Esophagus muscularis mucosa (tissue), 4 donors: Measurements from ENCODE around the gene KPNA5.

Experiments used
- EP300 ChIP-seq: sonication (generic); formaldehyde crosslinking; IDR thresholded peaks from one replicate; pipeline ENCODE4 v1.6.1; 2017; ENCODE audit warnings: antibody characterized with exemption
- POLR2A ChIP-seq: fragments of 450-650 bp; IDR thresholded peaks from one replicate; pipeline ENCODE4 v1.6.1; 2017; ENCODE audit warnings: antibody characterized with exemption, moderate library complexity, mild to moderate bottlenecking, low read depth
- POLR2AphosphoS5 ChIP-seq, 2 donors: sonication (generic); formaldehyde crosslinking; IDR thresholded peaks; one replicate each; pipeline ENCODE4 v1.6.1; 2017; ENCODE audit warnings: antibody characterized with exemption in 2 of 2
- TF ChIP-seq, protein P1 (sequence below), 3 experiments: fragments of 200-600 bp in 2 of 3; fragments of 450-650 bp in 1 of 3; sonication (generic) in 2 of 3; IDR thresholded peaks; one replicate each; pipeline ENCODE4 v1.5.1; 2017 to 2019; ENCODE audit warnings: antibody characterized with exemption in 3 of 3, mild to moderate bottlenecking in 2 of 3, moderate library complexity in 1 of 3

DNA sequence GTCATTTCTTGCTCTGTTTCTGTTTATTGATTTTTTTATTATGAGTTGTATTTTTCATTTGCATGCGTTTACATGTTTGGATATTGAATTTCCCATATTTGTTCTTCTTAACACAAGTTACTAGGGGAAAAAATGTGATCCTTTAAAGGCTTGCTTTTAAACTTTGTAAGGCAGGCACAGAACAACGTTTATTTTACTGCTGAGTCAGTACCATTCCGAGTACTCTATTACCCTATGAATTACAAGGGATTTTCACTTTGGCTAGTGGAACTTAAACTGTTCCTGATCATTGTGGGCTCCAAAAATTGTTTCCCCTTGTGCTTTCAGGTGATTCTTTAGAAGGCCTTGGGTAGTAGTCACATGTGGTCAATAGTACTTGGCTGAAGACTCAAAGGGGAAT lies 56.0 kb downstream of the KPNA5 start:
- TF ChIP-seq POLR2A, result no peak
- TF ChIP-seq, protein P1, sequence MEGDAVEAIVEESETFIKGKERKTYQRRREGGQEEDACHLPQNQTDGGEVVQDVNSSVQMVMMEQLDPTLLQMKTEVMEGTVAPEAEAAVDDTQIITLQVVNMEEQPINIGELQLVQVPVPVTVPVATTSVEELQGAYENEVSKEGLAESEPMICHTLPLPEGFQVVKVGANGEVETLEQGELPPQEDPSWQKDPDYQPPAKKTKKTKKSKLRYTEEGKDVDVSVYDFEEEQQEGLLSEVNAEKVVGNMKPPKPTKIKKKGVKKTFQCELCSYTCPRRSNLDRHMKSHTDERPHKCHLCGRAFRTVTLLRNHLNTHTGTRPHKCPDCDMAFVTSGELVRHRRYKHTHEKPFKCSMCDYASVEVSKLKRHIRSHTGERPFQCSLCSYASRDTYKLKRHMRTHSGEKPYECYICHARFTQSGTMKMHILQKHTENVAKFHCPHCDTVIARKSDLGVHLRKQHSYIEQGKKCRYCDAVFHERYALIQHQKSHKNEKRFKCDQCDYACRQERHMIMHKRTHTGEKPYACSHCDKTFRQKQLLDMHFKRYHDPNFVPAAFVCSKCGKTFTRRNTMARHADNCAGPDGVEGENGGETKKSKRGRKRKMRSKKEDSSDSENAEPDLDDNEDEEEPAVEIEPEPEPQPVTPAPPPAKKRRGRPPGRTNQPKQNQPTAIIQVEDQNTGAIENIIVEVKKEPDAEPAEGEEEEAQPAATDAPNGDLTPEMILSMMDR (IDR thresholded peaks at IDR 0.05), result no peak
- no peak for TF ChIP-seq POLR2AphosphoS5 (IDR thresholded peaks at IDR 0.05)
- no peak for TF ChIP-seq EP300
